HepG2 (cell line): ENCODE results near the gene RHBDF2. TPM values are rescaled to one million over a fixed set of nuclear protein-coding genes. Genes with fewer than 3 reads are reported as not detected.

Experiments
- CREB3 ChIP-seq: sonication (generic); formaldehyde crosslinking; IDR thresholded peaks from 2 replicates; pipeline ENCODE4 v1.5.0; 2020; ENCODE audit warnings: missing genetic modification reagents
- ELF1 ChIP-seq: sonication (generic); formaldehyde crosslinking; IDR thresholded peaks from 2 replicates; pipeline ENCODE4 v1.4.0; 2020; ENCODE audit warnings: missing genetic modification reagents
- HMGA1 ChIP-seq: sonication (generic); formaldehyde crosslinking; conservative IDR thresholded peaks from 2 replicates; pipeline ENCODE4 v1.4.0; 2020; ENCODE audit warnings: missing genetic modification reagents
- HOXA7 ChIP-seq: sonication (generic); formaldehyde crosslinking; IDR thresholded peaks from 2 replicates; pipeline ENCODE4 v1.8.1; 2022; ENCODE audit warnings: mild to moderate bottlenecking, missing genetic modification reagents, moderate library complexity
- KAT7 ChIP-seq: IDR thresholded peaks from 2 replicates; pipeline ENCODE4 v1.6.1; 2018; ENCODE audit warnings: borderline replicate concordance, missing compliant biosample characterization
- KAT8 ChIP-seq: IDR thresholded peaks from 2 replicates; pipeline ENCODE4 v1.6.1; 2016; ENCODE audit warnings: missing genetic modification reagents, missing compliant biosample characterization
- NFKB2 ChIP-seq: sonication (generic); formaldehyde crosslinking; IDR thresholded peaks from 2 replicates; pipeline ENCODE4 v1.4.0; 2020; ENCODE audit warnings: missing genetic modification reagents, borderline replicate concordance
- SIX4 ChIP-seq: sonication (generic); formaldehyde crosslinking; IDR thresholded peaks from 2 replicates; pipeline ENCODE4 v1.4.0; 2020; ENCODE audit warnings: missing genetic modification reagents
- SNAI1 ChIP-seq: sonication (generic); formaldehyde crosslinking; IDR thresholded peaks from 2 replicates; pipeline ENCODE4 v1.5.0; 2020; ENCODE audit warnings: mild to moderate bottlenecking, missing genetic modification reagents, borderline replicate concordance
- TBL1XR1 ChIP-seq: fragments of 150-350 bp; IDR thresholded peaks from 2 replicates; pipeline ENCODE4 v1.6.1; 2014; ENCODE audit warnings: borderline replicate concordance, low read length; ENCODE audit not compliant: partially characterized antibody
- TP53 ChIP-seq: sonication (generic); formaldehyde crosslinking; conservative IDR thresholded peaks from 2 replicates; pipeline ENCODE4 v1.4.0; 2020; ENCODE audit warnings: missing genetic modification reagents
- ZBTB10 ChIP-seq: sonication (generic); formaldehyde crosslinking; IDR thresholded peaks from 2 replicates; pipeline ENCODE4 v1.4.0; 2020; ENCODE audit warnings: missing genetic modification reagents, borderline replicate concordance
- ZNF317 ChIP-seq: sonication (generic); formaldehyde crosslinking; IDR thresholded peaks from 2 replicates; pipeline ENCODE4 v1.5.0; 2020; ENCODE audit warnings: mild to moderate bottlenecking, missing genetic modification reagents
- ZNF547 ChIP-seq: sonication (generic); formaldehyde crosslinking; IDR thresholded peaks from 2 replicates; pipeline ENCODE4 v1.5.1; 2020; ENCODE audit warnings: mild to moderate bottlenecking, missing genetic modification reagents
- ZNF550 ChIP-seq: sonication (generic); formaldehyde crosslinking; IDR thresholded peaks from 2 replicates; pipeline ENCODE4 v1.4.0; 2020; ENCODE audit warnings: mild to moderate bottlenecking, missing genetic modification reagents, borderline replicate concordance
- ZNF75D ChIP-seq: sonication (generic); formaldehyde crosslinking; IDR thresholded peaks from 2 replicates; pipeline ENCODE4 v1.8.1; 2023; ENCODE audit warnings: missing genetic modification reagents, mild to moderate bottlenecking, borderline replicate concordance
- polyA plus RNA-seq, 8 experiments: library from polyadenylated mRNA; depleted of rRNA in 3 of 8; stranded (reverse) in 7 of 8; unstranded in 1 of 8; fragments of >200 nt; fragmentation: Illumina TruSeq in 4 of 8; extraction: Trizol in 4 of 8; gene quantifications; 2 replicates each; pipeline versions ENCODE4 v1.2.1 to v1.2.3, GENCODE V29; 2011 to 2016; ENCODE audit warnings: low read depth in 4 of 8, missing spikeins in 1 of 8, mixed read lengths in 1 of 8; ENCODE audit not compliant: insufficient read depth in 1 of 8
- total RNA-seq, 5 experiments: library from RNA; depleted of rRNA; stranded (reverse); fragments of >200 nt; fragmentation: Illumina TruSeq; extraction: Trizol; gene quantifications; 2 replicates each; pipeline ENCODE4 v1.2.3, GENCODE V29; 2016; ENCODE audit warnings: low read depth in 1 of 5
- TF ChIP-seq, protein P1 (sequence below): sonication (generic); formaldehyde crosslinking; IDR thresholded peaks from 2 replicates; pipeline ENCODE4 v1.4.0; 2020; ENCODE audit warnings: mild to moderate bottlenecking, missing genetic modification reagents
- TF ChIP-seq, protein P2 (sequence below): IDR thresholded peaks from 2 replicates; pipeline ENCODE4 v1.6.1; 2018; ENCODE audit warnings: missing genetic modification reagents, mild to moderate bottlenecking, missing compliant biosample characterization

RHBDF2 gene
- total and polyA plus RNA-seq, 2 of the 13 experiments (the other 11 are each of a cell fraction or from before 2014, with no cell fraction given), result 7.8 to 24.2 TPM

- TF ChIP-seq, protein P1, sequence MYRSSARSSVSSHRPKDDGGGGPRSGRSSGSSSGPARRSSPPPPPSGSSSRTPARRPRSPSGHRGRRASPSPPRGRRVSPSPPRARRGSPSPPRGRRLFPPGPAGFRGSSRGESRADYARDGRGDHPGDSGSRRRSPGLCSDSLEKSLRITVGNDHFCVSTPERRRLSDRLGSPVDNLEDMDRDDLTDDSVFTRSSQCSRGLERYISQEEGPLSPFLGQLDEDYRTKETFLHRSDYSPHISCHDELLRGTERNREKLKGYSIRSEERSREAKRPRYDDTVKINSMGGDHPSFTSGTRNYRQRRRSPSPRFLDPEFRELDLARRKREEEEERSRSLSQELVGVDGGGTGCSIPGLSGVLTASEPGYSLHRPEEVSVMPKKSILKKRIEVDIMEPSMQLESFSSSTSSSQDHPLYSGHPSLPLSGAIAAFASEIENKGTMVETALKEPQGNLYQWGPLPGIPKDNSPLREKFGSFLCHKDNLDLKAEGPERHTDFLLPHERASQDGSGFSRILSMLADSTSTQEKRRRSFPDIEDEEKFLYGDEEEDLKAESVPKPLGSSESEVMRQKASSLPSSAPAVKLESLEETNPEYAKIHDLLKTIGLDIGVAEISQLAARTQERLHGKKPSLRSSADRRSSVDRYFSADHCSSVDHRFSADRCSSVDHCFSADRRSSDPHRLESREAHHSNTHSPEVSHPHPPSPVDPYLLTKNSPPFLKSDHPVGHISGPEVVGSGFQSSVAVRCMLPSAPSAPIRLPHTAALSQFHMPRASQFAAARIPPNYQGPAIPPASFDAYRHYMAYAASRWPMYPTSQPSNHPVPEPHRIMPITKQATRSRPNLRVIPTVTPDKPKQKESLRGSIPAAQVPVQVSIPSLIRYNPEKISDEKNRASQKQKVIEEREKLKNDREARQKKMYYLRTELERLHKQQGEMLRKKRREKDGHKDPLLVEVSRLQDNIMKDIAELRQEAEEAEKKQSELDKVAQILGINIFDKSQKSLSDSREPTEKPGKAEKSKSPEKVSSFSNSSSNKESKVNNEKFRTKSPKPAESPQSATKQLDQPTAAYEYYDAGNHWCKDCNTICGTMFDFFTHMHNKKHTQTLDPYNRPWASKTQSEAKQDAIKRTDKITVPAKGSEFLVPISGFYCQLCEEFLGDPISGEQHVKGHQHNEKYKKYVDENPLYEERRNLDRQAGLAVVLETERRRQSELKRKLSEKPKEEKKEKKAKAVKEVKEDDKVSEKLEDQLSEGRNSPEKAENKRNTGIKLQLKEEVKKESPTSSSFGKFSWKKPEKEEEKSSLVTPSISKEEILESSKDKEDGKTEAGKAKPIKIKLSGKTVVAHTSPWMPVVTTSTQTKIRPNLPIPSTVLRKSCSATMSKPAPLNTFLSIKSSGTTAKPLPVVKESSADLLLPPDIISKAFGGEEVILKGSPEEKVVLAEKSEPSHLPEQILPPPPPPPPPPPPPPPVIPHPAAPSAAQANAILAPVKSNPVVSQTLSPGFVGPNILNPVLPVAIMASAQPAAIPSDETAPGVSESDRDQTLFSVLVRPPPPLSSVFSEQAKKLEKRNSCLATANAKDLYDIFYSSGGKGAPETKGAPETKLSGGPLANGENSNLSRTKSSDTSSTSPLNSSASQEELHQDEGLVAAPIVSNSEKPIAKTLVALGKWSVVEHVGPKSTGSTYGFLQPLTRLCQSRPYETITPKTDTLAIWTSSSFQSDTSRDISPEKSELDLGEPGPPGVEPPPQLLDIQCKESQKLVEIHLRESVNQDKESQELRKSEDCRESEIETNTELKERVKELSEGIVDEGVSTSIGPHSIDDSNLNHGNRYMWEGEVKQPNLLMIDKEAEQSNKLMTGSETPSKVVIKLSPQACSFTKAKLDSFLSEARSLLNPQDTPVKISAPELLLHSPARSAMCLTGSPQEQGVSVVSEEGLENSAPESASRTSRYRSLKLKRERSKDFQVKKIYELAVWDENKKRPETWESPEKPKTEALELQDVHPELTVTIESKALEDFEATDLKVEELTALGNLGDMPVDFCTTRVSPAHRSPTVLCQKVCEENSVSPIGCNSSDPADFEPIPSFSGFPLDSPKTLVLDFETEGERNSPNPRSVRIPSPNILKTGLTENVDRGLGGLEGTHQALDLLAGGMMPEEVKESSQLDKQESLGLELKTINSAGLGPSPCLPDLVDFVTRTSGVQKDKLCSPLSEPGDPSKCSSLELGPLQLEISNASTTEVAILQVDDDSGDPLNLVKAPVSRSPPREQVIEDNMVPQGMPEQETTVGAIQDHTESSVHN (CRISPR knock-in tag), result peak; percentile 57; the same call in 1 of the 2 replicates
- TF ChIP-seq ZNF317 (CRISPR knock-in tag), result peak; percentile 64; the same call in 1 of the 2 replicates
- no peak for TF ChIP-seq HMGA1 (CRISPR knock-in tag)
- TF ChIP-seq ELF1 (CRISPR knock-in tag), result no peak
- no peak for TF ChIP-seq ZBTB10 (CRISPR knock-in tag)
- no peak for TF ChIP-seq HOXA7 (CRISPR knock-in tag)
- TF ChIP-seq, protein P2, sequence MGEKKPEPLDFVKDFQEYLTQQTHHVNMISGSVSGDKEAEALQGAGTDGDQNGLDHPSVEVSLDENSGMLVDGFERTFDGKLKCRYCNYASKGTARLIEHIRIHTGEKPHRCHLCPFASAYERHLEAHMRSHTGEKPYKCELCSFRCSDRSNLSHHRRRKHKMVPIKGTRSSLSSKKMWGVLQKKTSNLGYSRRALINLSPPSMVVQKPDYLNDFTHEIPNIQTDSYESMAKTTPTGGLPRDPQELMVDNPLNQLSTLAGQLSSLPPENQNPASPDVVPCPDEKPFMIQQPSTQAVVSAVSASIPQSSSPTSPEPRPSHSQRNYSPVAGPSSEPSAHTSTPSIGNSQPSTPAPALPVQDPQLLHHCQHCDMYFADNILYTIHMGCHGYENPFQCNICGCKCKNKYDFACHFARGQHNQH (CRISPR knock-in tag), result no peak
- TF ChIP-seq SNAI1 (CRISPR knock-in tag), result 0 out of 2 replicates have a peak, but pooled peaks have one; percentile 53
- no peak for TF ChIP-seq SIX4
- TF ChIP-seq NFKB2 (CRISPR knock-in tag), result no peak
- TF ChIP-seq KAT8, result no peak
- TF ChIP-seq ZNF75D, result no peak
- no peak for TF ChIP-seq ZNF550 (CRISPR knock-in tag)
- TF ChIP-seq ZNF547, result peak; percentile 71; the same call in 1 of the 2 replicates
- TF ChIP-seq TP53 (CRISPR knock-in tag), result no peak
- TF ChIP-seq CREB3, result no peak
- no peak; the same call in 1 of the 2 replicates for TF ChIP-seq KAT7 (CRISPR knock-in tag)
- no peak for TF ChIP-seq TBL1XR1
These were observed 644 bp upstream of the RHBDF2 start (continued) for GRCh38 chr17:76501827-76502307.
